UCSD-AML1 (cell line): ENCODE data around the gene CD9.
"Not testable (repeated sequence)": the region's sequence is repeated elsewhere in the genome, so short reads cannot be mapped to it uniquely, and the experiment has no call there.

Experiments used
- DNase-seq: peaks from one replicate; lab custom pipeline; 2025; ENCODE audit not compliant: unreplicated experiment; lab: John Stamatoyannopoulos, UW

CD9 gene

DNA sequence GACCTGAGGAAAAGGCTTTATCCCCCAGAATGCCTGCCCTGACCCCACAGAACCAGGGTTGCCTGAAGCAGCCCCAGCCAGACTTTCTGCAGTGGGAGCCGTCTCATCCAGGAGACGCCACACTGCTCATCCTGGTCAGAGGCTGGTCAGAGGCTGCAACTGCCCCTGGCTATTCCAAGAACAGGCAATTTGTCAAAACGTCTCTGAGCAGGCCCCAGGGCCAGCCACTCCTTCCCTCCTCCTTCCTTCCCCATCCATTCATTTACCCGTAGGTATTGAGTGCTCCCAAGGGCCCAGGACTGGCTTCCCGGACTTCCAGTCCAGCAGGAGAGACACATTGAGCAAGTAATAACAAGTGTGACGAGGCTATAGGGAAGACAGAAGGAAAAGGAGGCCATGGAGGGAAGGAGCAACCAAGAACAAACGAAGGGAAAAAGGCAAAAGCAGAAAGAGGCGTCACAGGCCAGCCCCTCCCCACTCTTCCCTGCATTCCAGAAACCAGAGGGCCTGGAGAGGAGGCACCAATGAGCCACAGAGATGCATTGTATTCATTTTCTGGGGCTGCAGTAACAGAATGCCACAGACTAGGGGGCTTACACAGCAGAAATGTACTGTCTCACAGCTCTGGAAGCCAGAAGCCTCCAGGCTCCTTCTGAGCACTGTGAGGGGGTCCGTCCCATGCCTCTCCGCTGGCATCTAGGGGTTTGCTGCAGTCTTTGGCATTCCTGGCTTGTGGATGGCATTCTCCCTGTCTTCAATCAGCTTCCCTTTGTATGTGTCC lies 21.0 kb upstream of the CD9 start:
- DNase-seq = no peak

DNA sequence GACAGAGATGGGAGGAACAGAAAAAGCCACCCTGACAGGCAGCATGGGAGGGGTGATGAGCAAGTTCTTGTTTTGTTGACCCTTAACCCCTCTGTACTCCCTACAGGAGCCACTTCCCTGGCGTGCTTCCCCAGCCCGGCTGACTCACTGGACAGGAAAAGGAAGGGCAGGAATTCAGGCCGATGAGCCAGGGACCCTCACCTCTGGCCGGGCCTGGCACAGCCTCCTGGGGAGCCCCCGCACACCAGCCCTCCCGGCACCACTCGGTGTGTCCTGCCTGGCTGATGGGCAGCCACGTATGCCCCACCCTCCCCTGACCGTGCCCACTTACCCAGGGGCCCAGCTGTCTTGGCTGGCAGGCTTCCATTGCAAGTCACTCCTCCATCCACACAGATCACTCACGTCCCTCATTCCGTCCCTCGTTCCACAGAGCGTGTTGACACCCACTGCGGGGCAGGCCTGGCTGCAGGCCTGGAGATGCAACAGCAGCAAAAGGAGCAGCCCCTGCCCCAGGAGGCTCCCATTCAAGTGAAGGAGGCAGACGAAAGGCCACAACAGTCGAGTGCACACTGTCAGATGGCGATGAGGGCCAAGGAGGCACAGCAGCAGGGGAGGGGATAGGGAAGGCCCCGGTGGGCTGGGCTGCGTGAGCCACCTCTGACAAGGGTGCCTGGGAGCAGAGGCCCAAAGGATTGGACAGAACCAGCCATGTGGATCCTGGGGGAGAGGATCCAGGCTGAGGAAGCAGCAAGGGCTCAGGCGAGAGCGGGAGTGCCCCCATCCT lies 19.7 kb upstream of the CD9 start:
- DNase-seq = no peak

DNA sequence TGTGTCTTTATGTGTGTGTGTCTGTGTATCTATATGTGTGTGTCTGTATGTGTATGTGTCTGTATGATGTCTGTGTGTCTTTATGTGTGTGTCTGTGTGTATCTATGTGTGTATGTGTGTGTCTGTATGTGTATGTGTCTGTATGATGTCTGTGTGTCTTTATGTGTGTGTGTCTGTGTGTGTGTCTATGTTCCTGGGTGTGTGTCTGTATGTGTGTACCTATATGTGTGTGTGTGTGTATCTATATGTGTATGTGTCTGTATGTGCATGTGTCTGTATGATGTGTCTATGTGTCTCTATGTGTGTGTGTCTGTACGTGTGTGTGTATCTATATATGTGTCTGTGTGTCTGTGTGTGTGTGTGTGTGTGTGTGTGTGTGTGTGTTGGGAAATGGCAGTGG lies 19.0 kb upstream of the CD9 start:
- DNase-seq = no peak

DNA sequence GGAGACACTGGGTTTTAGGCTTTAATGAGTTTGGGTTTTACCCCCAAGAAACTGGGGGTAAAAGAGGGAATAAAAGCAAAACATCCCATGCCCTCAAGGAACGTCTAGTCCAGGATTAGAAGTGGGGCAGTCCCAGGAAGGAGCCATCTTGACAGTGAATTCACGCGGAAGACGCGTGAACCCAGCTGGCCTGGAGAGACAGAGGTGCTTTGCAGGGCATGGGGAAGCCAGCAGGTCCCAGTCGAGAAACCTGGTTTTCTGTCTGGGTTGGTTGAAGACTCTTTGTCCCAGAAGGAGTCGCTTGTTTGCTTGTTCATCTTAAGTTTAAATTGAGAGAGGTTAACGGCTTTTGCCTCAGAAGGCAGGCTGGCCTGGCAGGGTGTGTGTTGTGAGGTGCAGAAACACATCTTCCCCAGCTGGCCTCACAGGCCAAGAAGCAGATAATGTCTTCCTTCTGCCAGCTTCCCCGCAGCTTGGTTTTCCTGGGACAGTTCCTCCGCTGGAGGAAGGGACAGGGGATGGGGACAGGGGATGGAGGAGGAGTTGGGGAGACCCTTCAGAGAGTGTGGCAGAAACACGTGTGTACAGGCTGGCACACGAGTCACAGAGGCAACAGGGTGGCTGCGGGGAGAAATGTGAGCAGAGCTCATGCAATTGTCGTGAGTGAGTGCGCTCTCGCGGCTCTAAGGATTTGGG lies 18.5 kb upstream of the CD9 start:
- no peak for DNase-seq

DNA sequence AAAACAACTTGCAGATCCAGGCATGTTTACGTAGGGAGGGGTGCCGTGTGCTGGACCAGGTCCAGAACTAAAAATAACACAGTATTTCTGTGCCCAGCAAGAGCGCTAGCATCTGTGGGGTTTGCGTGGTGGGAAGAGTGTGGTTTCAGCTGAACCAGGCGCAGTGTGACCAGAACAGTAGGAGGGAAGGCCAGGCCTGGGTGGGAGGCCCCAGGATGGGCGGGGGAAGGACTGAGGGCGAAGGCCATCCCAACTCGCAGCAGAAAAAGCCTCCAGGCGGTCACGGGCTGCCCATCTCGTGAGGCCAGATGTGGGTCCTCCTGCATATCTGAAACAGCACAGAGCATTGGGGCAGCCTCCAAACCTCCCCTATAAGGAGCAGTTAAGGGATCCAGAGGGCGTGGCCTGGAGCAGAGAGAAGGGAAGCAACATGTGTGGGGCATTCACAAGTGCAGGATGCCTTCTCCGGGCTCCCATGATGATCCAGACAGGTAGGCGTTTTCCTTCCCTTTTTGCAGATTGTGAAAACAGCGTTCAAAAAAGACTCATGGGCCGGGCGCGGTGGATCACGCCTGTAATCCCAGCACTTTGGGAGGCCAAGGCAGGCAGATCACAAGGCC lies 17.8 kb upstream of the CD9 start:
- DNase-seq = peak; percentile 50

DNA sequence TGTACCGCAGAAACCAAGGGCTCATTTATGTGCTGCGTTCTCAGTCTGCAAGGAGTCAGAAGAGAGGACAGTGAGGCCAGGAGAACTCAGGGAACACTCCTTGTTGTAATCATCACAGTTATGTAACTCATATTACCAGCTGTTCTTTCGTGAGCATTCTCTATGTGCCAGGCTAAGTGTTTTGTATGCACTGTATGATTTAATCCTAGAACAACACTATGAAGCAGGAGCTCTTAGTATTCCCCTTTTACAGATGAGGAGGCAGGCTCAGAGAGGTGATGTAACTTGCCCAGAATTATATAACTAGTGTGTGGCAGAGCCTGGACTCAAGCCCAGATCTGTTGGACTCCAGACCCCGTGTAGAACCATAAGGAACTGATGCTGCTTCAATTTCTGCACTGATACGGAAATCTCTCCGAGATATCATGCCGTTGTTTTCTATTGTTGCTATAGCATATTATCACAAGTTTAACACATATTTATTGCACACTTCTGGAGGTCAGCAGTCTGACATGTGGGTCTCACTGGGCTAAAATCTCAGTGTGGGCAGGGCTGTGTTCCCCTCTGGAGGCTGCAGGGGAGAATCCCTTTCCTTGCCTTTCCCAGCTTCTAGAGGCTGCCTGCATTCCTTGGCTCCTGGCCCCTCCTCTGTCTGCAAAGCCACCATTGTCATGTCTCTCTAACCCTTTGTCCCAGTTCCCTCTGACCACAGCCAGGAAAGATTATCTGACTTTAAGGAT lies 16.3 kb upstream of the CD9 start:
- no peak for DNase-seq

DNA sequence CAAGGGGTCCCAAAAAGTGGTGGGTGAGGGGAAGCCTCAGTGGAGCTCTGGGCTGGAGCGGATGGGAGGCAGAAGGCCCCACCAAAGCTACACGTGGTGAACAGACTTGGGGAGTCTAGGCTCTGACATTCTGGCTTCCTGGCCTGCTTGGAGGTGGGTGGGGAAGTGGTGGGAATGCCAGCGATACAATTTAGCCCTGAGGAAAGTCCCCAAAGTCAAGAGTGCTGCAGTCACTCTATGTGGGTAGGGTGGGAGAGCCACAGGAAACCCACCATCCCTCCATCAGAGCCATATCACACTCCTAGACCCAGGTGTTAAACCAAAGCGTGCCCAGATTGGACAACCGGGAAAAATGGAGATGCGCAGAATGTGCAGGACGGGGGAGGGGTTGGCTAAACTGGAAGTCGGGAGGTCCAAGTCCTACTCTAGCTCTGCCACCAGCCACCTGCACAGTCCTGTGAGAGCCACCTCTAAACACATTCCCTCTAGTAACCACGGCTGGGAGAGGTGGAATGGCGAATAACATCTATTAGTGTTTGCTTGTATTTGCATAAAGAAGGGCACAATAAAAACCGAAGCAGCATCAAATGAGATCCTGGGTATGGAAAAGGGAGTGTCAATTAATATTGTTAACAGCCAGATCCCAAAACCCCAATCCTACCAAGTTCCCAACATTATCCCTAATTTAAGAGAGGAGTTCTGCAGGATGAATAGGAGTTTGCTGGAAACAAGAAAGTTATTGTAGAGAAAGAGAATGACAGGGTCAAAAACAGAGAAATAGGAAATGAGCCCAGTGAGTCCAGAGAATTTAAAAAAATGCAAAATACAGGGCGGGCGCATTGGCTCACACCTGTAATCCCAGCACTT lies 14.0 kb upstream of the CD9 start:
- DNase-seq = no peak

DNA sequence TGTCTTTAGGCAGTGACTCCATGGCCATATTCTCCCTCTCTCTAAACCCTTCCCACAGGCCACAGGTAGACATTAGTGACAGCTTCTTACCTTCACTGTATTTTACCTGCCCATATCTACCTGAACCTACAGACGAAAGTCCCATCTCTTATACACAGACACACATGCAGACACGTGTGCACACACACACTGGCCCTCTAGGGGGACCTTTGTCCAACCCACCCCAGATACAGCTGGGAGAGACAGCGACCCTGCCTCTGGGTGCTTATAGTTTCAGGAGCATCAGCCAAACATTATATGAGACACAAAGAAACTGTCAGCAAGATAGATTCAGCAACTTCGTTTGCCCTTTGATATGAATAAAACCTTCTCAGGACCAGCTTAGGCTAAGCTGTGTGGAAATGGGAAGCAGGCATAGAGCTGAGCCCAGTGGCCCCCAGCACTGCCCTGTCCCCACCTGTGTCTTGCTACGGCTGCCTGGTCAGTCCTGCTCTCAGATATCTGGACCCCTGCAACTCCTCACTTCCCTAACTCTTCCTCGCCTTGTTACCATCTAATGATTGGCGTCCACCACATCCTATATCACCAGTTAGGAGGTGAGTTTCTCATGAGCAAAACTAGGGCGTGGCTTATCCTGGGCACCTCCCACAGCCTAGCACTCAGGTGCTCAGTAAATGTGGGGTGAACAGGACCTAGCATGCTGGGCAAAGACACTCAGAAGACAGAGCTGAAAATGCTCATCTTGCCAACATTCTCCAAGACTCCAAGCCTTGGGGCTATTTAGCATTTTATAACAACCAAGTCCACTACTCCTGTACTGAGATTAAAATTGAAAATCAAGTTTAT lies 12.0 kb upstream of the CD9 start:
- DNase-seq = no peak

DNA sequence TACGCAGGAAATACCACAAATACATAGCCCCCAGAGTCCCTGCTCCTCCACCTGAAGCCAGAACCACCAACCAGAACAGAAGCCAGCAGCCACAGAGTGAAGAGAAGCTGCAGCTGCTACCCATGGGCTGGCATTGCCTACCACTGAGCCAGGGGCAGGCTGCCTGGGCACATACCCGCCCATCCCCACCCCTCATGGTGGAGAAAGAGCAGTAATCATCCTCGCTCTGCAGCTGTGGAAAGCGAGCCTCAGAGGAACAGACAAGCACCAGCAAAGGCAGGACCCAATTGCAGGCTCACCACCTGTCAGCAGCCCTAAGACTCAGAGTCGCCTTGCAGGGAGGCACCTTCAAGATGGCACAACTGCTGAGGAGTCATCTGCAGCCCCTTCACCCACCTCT lies 11.2 kb upstream of the CD9 start:
- no peak for DNase-seq

DNA sequence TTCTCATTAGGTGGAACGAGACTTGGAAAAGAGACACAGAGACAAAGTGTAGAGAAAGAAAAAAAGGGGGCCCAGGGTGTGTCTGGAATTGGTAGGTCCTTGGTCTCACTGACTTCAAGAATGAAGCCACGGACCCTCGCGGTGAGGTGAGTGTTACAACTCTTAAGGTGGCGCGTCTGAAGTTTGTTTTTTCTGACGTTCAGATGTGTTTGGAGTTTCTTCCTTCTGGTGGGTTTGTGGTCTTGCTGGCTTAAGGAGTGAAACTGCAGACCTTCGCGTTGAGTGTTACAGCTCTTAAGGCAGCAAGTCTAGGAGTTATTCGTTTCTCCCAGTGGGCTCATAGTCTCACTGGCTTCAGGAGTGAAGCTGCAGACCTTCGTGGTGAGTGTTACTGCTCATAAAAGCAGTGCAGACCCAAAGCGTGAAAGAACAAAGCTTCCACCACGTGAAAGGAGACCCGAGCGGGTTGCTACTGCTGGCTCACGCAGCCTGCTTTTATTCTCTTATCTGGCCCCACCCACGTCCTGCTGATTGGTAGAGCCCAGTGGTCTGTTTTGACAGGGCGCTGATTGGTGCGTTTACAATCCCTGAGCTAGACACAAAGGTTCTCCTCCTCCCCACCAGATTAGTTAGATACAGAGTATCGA lies 10.1 kb upstream of the CD9 start:
- DNase-seq = not testable (repeated sequence)

DNA sequence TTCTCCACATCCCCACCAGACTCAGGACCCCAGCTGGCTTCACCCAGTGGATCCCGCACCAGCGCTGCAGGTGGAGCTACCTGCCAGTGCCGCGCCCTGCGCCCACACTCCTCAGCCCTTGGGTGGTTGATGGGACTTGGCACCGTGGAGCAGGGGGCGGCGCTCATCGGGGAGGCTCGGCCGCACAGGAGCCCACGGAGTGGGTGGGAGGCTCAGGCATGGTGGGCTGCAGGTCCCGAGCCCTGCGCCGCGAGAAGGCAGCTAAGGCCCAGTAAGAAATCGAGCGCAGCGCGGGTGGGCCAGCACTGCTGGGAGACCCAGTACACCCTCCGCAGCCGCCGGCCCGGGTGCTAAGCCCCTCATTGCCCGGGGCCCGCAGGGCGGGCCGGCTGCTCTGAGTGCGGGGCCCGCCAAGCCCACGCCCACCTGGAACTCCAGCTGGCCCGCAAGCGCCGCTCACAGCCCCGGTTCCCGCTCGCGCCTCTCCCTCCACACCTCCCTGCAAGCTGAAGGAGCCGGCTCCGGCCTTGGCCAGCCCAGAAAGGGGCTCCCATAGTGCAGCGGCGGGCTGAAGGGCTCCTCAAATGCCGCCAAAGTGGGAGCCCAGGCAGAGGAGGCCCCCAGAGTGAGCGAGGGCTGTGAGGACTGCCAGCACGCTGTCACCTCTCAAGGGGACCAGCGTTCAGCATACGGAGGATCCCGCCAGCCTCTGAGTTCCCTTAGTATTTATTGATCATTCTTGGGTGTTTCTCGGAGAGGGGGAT lies 9.3 kb upstream of the CD9 start:
- DNase-seq = not testable (repeated sequence)

DNA sequence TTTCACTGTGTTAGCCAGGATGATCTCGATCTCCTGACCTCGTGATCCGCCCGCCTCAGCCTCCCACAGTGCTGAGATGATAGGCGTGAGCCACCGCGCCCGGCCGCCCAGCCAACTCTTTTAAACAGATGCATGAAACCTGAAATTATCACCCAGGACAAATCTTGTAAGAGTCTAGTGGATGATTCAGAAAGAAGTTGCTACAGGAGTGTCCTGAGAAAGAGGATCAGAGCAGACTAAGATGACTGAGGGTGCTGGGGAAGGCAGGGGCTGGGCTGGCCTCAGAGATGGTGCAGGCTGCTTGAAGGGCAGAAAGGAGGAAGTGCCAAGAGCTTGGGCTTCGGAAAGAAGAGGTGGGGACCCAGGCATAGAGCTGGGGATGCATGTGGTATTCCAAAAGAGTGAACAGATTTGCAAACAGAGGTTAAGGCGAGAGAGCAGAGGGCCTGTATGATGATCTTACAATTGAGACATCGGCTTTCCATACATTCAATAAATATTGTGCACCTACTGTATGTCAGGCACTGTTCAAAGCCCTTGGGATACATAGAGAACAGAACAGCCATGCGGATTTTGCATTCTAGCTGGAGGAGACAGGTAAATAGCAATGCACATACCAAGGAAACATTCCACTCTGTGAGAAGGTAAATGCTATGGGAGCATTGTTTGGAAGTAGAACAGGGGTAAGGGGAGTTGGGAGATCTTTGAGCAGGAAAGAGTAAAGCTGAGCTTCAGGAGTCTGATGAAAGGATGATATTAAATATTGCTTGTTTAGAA lies 7.4 kb upstream of the CD9 start:
- no peak for DNase-seq

DNA sequence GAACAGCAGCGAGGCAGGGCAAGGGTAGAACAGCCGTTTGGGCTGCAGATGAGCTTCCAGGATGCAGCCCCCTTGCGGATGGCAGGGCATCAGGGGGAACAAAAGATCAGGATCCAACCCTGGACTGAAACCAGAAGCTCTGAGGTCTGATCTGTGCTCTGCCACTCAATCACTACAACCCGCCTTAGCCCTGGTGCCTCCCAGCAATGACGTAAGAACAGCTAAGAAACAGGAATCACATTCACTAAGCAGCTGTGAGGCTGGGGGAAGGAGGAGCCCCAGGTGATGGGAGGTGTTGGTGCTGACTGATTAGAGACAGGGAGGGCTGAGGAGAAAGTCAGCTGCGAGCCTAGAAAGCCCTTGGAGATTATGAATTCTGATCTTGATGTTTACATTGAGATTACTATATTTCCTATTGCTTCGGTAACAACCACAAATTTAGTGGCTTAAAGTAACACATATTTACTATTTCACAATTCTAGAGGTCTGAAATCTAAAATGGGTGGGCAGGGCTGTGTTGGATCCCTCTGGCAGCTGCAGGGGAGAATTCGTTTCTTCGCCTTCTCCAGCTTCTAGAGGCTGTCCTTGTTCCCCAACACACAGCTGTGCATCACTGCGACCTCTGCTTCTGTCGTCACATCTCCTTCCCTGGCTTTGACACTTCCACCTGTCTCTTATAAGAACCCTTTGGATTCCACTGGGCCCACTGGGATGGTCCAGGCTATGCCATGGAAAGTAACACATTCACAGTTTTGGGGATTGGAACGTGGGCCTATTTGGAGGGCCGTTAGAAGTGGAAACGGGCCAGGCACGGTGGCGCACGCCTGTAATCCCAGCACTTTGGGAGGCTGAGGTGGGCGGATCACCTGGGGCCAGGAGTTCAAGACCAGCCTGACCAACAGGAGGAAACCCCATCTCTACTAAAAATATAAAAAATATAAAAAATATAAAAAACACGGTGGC lies 6.1 kb upstream of the CD9 start:
- no peak for DNase-seq

DNA sequence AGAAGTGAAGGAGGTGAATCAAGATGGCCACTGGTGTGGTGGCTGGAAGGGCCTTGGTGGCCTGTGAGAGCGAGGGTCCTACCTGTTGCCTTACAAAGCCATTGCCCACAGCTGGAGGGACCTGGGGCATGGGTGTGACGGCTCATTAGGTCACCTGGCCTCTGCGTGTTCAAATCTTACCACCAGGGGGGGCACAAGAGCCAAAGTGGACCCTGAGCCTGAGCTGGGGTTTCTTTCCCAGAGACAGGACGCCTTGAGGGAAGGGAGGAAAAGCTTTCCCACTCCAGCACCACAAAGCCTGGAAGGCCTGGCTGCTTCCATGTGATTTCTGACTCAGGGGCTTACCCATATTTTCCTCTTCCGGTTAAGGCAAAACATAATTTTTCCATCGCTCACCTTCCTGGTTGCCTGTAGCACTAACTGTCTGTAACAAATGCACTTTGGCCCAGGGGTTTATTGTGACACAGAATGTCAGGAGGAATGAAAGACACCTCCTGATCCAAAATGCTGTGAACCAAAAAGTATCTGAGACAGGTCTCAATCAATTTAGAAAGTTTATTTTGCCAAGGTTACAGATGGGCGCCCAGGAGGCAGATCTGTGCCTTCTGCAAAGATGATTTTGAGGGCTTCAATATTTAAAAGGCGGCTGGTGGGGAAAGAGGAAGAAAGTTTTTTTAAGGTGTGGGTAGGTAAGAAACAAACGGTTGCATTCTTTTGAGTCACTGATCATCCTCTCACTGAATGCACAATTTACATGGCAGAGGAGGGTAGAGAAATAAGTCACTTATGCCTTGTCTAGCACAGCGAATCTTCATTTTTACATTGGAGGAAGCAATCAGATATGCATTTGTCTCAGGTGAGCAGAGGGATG lies 4.3 kb upstream of the CD9 start:
- peak; percentile 80 for DNase-seq

DNA sequence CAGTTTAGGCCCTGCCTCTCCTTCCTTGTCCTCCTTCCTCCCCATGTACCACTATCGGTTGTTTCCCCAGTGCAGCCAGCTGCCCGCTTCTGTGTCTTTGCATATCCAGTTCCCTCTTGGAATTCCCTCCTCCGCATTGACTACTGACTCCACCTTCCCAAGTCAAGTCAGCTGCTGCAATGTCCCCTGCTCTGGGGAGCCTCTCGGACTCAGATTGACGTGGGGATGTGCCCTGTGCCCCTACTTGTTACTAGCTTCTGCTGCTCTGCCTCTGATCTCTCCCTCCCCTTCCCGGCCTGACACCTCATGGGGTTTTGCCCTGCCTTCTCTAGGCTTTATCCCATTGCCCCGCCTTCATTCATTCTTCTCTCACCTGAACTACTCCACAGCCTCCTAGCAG lies 2.1 kb upstream of the CD9 start:
- DNase-seq = no peak
